ENCODE results near the gene THEM5. TPM values are rescaled to one million over a fixed set of nuclear protein-coding genes. Genes with fewer than 3 reads are reported as not detected.
A peak's percentile ranks its signal among the peaks of the same experiment; 100 is the strongest.

THEM5 gene
- total and polyA plus RNA-seq, 7 donors: not detected

- intact Hi-C loops (cut with DNase I): no loop called here
- DNase-seq (no peak), ATAC-seq (no peak)
- Histone ChIP-seq H3K4me3 (no peak overlapping the region), H3K27me3 (ENCODE audit: insufficient read depth in 3 of 3, low read length in 2 of 3) (no peaks in the 10 kb centered on the region), H3K27ac (no peak overlapping the region), H3K4me1 (no peaks in the 10 kb centered on the region), H3K9me3 (no peaks in the 10 kb centered on the region), H3K36me3 (ENCODE audit: insufficient read depth in 1 of 2, low read depth in 1 of 2) (peaks cover 5 to 70% of the 10 kb centered on the region in 2 donors)
- 88 to 95% (median 95%) methylated on average over 9 of the region's 9 CpGs for WGBS, 3 donors
- TF ChIP-seq CTCF (IDR thresholded peaks at IDR 0.05): no peak
Observed at GRCh38 chr1:151893176-151893924, 39.8 kb upstream of the THEM5 start.

GRCh38 chr1:151892190-151892589, 38.7 kb upstream of the THEM5 start:
- WGBS, 3 donors: 84 to 96% (median 91%) methylated on average over 2 of the region's 2 CpGs
- TF ChIP-seq CTCF (IDR thresholded peaks at IDR 0.05): no peak
- H3K4me1 ChIP-seq: no peaks in the 10 kb centered on the region
- ATAC-seq (no peak), DNase-seq (no peak)
- H3K9me3 ChIP-seq: no peaks in the 10 kb centered on the region
- intact Hi-C loops (cut with DNase I): no loop called here
- H3K27ac ChIP-seq: no peak overlapping the region
- no peak overlapping the region for H3K4me3 ChIP-seq
- no peaks in the 10 kb centered on the region for H3K27me3 ChIP-seq (ENCODE audit: insufficient read depth in 3 of 3, low read length in 2 of 3)
- H3K36me3 ChIP-seq (ENCODE audit: insufficient read depth in 1 of 2, low read depth in 1 of 2): peaks cover 5 to 82% of the 10 kb centered on the region in 2 donors

- no peaks in the 10 kb centered on the region for H3K27me3 ChIP-seq (ENCODE audit: insufficient read depth in 3 of 3, low read length in 2 of 3)
- no peak for DNase-seq
- peaks cover 3% of the 10 kb centered on the region for H3K9me3 ChIP-seq
- TF ChIP-seq CTCF (IDR thresholded peaks at IDR 0.05): no peak
- H3K27ac ChIP-seq: no peak overlapping the region
- no peak for ATAC-seq
- peaks cover 5 to 88% of the 10 kb centered on the region in 2 donors for H3K36me3 ChIP-seq (ENCODE audit: insufficient read depth in 1 of 2, low read depth in 1 of 2)
- no peak overlapping the region for H3K4me3 ChIP-seq
- H3K4me1 ChIP-seq: no peaks in the 10 kb centered on the region
- 81 to 90% (median 84%) methylated on average over 3 of the region's 3 CpGs for WGBS, 3 donors
- intact Hi-C loops (cut with DNase I): no loop called here
Observed at GRCh38 chr1:151891512-151891911, 38.0 kb upstream of the THEM5 start.

GRCh38 chr1:151888972-151889570, 35.6 kb upstream of the THEM5 start:
- no peaks in the 10 kb centered on the region for H3K27me3 ChIP-seq (ENCODE audit: insufficient read depth in 3 of 3, low read length in 2 of 3)
- H3K4me3 ChIP-seq: no peak overlapping the region
- peak; percentile 34 for TF ChIP-seq CTCF (IDR thresholded peaks at IDR 0.05)
- WGBS, 3 donors: 90 to 96% (median 92%) methylated on average over 2 of the region's 2 CpGs
- ATAC-seq (no peak), DNase-seq (no peak)
- peaks cover 3% of the 10 kb centered on the region for H3K9me3 ChIP-seq
- H3K27ac ChIP-seq: no peak overlapping the region
- no peaks in the 10 kb centered on the region for H3K4me1 ChIP-seq
- intact Hi-C loops (cut with DNase I): no loop called here
- H3K36me3 ChIP-seq (ENCODE audit: insufficient read depth in 1 of 2, low read depth in 1 of 2): peaks cover 3 to 89% of the 10 kb centered on the region in 2 donors

Measured in psoas muscle (tissue), 8 donors.